Prostate gland (tissue), 2 donors: ENCODE results near the gene NBPF3.

Experiments used
- CTCF ChIP-seq, 4 experiments: fragments of 200-600 bp in 2 of 4; fragments of 450-650 bp in 2 of 4; sonication (generic) in 2 of 4; IDR thresholded peaks; 1 replicate in 3 of 4; 2 replicates in 1 of 4; pipeline ENCODE4 v1.5.1; 2016 to 2019; ENCODE audit warnings: antibody characterized with exemption in 4 of 4, mild to moderate bottlenecking in 2 of 4, moderate library complexity in 2 of 4
- POLR2AphosphoS5 ChIP-seq: sonication (generic); formaldehyde crosslinking; IDR thresholded peaks from one replicate; pipeline ENCODE4 v1.6.1; 2017; ENCODE audit warnings: antibody characterized with exemption

- TF ChIP-seq CTCF (IDR thresholded peaks at IDR 0.05) (no peak), POLR2AphosphoS5 (no peak)
Observed at GRCh38 chr1:21397813-21398188, 42.1 kb upstream of the NBPF3 start.
